Activated naive CD4-positive, alpha-beta T cell treated with anti-CD3 and anti-CD28 coated beads for 36 hours (primary cell): ENCODE data around the gene INO80B. TPM values are rescaled to one million over a fixed set of nuclear protein-coding genes. Genes with fewer than 3 reads are reported as not detected.
A peak's percentile ranks its signal among the peaks of the same experiment; 100 is the strongest.

Source experiments
- CTCF ChIA-PET: fragments of 350-600 bp; sonication (Branson Sonifier 250); formaldehyde crosslinking; loops from one replicate; lab custom pipeline; 2021; ENCODE audit warnings: antibody characterized with exemption; lab: Charles Lee
- DNase-seq: peaks from one replicate; pipeline ENCODE4 v3.0.0-alpha.2; 2020
- H3K27ac Mint-ChIP-seq: one replicate; pipeline ENCODE4 v1.8.0; 2021; ENCODE audit warnings: mild to moderate bottlenecking, mixed read lengths
- H3K27me3 Mint-ChIP-seq: one replicate; pipeline ENCODE4 v1.8.0; 2021; ENCODE audit warnings: low read depth, mixed read lengths
- H3K36me3 Mint-ChIP-seq: one replicate; pipeline ENCODE4 v1.8.0; 2021; ENCODE audit warnings: low read depth, mixed read lengths
- H3K4me1 Mint-ChIP-seq: one replicate; pipeline ENCODE4 v1.8.0; 2021; ENCODE audit warnings: low read depth, mixed read lengths
- H3K4me3 Mint-ChIP-seq: one replicate; pipeline ENCODE4 v1.8.0; 2021; ENCODE audit warnings: mild to moderate bottlenecking, moderate library complexity, mixed read lengths
- H3K9me3 Mint-ChIP-seq: one replicate; pipeline ENCODE4 v1.8.0; 2021; ENCODE audit warnings: mixed read lengths
- intact Hi-C: fragments of 100-400 bp; cut with micrococcal nuclease; formaldehyde crosslinking; loops from one replicate; pipeline ENCODE4 v1.15.1; 2023
- total RNA-seq, 2 experiments: library from RNA; stranded (reverse); gene quantifications; one replicate each; pipeline ENCODE4 v1.2.3, GENCODE V29; 2021

The INO80B gene
- total RNA-seq, 2 experiments from 2014 or later: 26.5 to 28.3 TPM

- CTCF ChIA-PET: interaction anchor here (1.3 to 3.9 kb wide), 2 partner anchors 9 to 95 kb away, joined by 4 to 21 read pairs; partner anchors contain the start of genes CCDC142 and TTC31
- intact Hi-C loops: no loop called here
- H3K4me3 Mint-ChIP-seq: no peak overlapping the region
- peaks cover 21% of the 10 kb centered on the region for H3K36me3 Mint-ChIP-seq
- no peaks in the 10 kb centered on the region for H3K4me1 Mint-ChIP-seq
- no peak overlapping the region for H3K27ac Mint-ChIP-seq
- no peaks in the 10 kb centered on the region for H3K9me3 Mint-ChIP-seq
- DNase-seq: no peak
- no peaks in the 10 kb centered on the region for H3K27me3 Mint-ChIP-seq
Observed at GRCh38 chr2:74491648-74492544, 37.0 kb downstream of the INO80B start.

- H3K4me1 Mint-ChIP-seq: peaks cover 11% of the 10 kb centered on the region
- H3K27ac Mint-ChIP-seq: no peak overlapping the region
- intact Hi-C loops: no loop called here
- H3K27me3 Mint-ChIP-seq: peaks cover 12% of the 10 kb centered on the region
- no peak for DNase-seq
- no peaks in the 10 kb centered on the region for H3K9me3 Mint-ChIP-seq
- no peak overlapping the region for H3K4me3 Mint-ChIP-seq
- CTCF ChIA-PET: interaction anchor here (0.6 to 3.9 kb wide), 3 partner anchors 50 to 98 kb away, joined by 3 to 21 read pairs (median 4); no protein-coding TSS in a partner anchor
- H3K36me3 Mint-ChIP-seq: peaks cover 19% of the 10 kb centered on the region
Observed at GRCh38 chr2:74493546-74493945, 38.7 kb downstream of the INO80B start.

- Mint-ChIP-seq H3K4me3 (no peak overlapping the region), H3K36me3 (peaks cover 15% of the 10 kb centered on the region), H3K9me3 (no peaks in the 10 kb centered on the region), H3K27me3 (peaks cover 26% of the 10 kb centered on the region), H3K4me1 (peaks cover 21% of the 10 kb centered on the region), H3K27ac (no peak overlapping the region)
- no peak for DNase-seq
- intact Hi-C loops: loop anchor here (5.0 kb wide), 1 partner anchor 37 kb away; no protein-coding TSS in a partner anchor
- CTCF ChIA-PET: interaction anchor here (3.9 kb wide), 1 partner anchor 92 kb away, joined by 21 read pairs; no protein-coding TSS in a partner anchor
Observed at GRCh38 chr2:74495440-74495839, 40.6 kb downstream of the INO80B start.

GRCh38 chr2:74496997-74497776 is 42.3 kb downstream of the INO80B start:
- intact Hi-C loops: loop anchor here (5.0 kb wide), 1 partner anchor 35 kb away; no protein-coding TSS in a partner anchor
- CTCF ChIA-PET: interaction anchor here (1.0 kb wide), 1 partner anchor 48 kb away, joined by 3 read pairs; no protein-coding TSS in a partner anchor
- no peaks in the 10 kb centered on the region for H3K9me3 Mint-ChIP-seq
- no peak overlapping the region for H3K27ac Mint-ChIP-seq
- peaks cover 24% of the 10 kb centered on the region for H3K4me1 Mint-ChIP-seq
- DNase-seq: no peak
- H3K4me3 Mint-ChIP-seq: peak overlapping the region; percentile 67
- peaks cover 44% of the 10 kb centered on the region for H3K27me3 Mint-ChIP-seq
- H3K36me3 Mint-ChIP-seq: peaks cover 9% of the 10 kb centered on the region

GRCh38 chr2:74497777-74498499 is 43.1 kb downstream of the INO80B start:
- H3K9me3 Mint-ChIP-seq: no peaks in the 10 kb centered on the region
- H3K4me1 Mint-ChIP-seq: peaks cover 30% of the 10 kb centered on the region
- peak overlapping the region; percentile 67 for H3K4me3 Mint-ChIP-seq
- H3K27ac Mint-ChIP-seq: no peak overlapping the region
- intact Hi-C loops: loop anchor here (1.0 to 5.0 kb wide), 3 partner anchors 18 to 89 kb away; no protein-coding TSS in a partner anchor
- peaks cover 51% of the 10 kb centered on the region for H3K27me3 Mint-ChIP-seq
- CTCF ChIA-PET: interaction anchor here (1.0 kb wide), 1 partner anchor 47 kb away, joined by 3 read pairs; no protein-coding TSS in a partner anchor
- DNase-seq: no peak
- H3K36me3 Mint-ChIP-seq: peaks cover 6% of the 10 kb centered on the region

GRCh38 chr2:74498500-74499266 is 43.8 kb downstream of the INO80B start:
- peak overlapping the region; percentile 67 for H3K4me3 Mint-ChIP-seq
- peaks cover 59% of the 10 kb centered on the region for H3K27me3 Mint-ChIP-seq
- CTCF ChIA-PET: interaction anchor here (1.0 to 3.7 kb wide), 3 partner anchors 17 to 88 kb away, joined by 3 to 24 read pairs (median 6); partner anchors contain the start of genes CCDC142 and TTC31
- intact Hi-C loops: loop anchor here (1.0 to 5.0 kb wide), 3 partner anchors 18 to 89 kb away; no protein-coding TSS in a partner anchor
- peaks cover 3% of the 10 kb centered on the region for H3K36me3 Mint-ChIP-seq
- no peak overlapping the region for H3K27ac Mint-ChIP-seq
- no peaks in the 10 kb centered on the region for H3K9me3 Mint-ChIP-seq
- H3K4me1 Mint-ChIP-seq: peaks cover 34% of the 10 kb centered on the region
- peak; percentile 45 for DNase-seq

- CTCF ChIA-PET: interaction anchor here (1.8 to 3.7 kb wide), 2 partner anchors 17 to 87 kb away, joined by 6 to 24 read pairs; partner anchors contain the start of genes CCDC142 and TTC31
- Mint-ChIP-seq H3K4me3 (peak within 1 kb of the TSS; percentile 67), H3K36me3 (peaks cover 2% of the 10 kb centered on the region), H3K27me3 (peaks cover 66% of the 10 kb centered on the region), H3K4me1 (peaks cover 40% of the 10 kb centered on the region), H3K27ac (no peak within 1 kb of the TSS), H3K9me3 (no peaks in the 10 kb centered on the region)
- intact Hi-C loops: loop anchor here (5.0 kb wide), 1 partner anchor 33 kb away; no protein-coding TSS in a partner anchor
- peak; percentile 43 for DNase-seq
Observed at GRCh38 chr2:74499267-74499939, 44.5 kb downstream of the INO80B start, which contains the start of gene LBX2. Gene LBX2 (minus strand): TSS chr2:74499603. CDS start chr2:74499537, 66 bp downstream.

- DNase-seq: no peak
- Mint-ChIP-seq H3K27ac (no peak overlapping the region), H3K4me3 (no peak overlapping the region), H3K36me3 (peaks cover 8% of the 10 kb centered on the region), H3K27me3 (peaks cover 70% of the 10 kb centered on the region), H3K4me1 (peaks cover 46% of the 10 kb centered on the region), H3K9me3 (no peaks in the 10 kb centered on the region)
- CTCF ChIA-PET: interaction anchor here (0.6 to 3.7 kb wide), 5 partner anchors 15 to 87 kb away, joined by 3 to 24 read pairs (median 6); partner anchors contain the start of genes CCDC142, TLX2 and TTC31
- intact Hi-C loops: loop anchor here (5.0 to 10.0 kb wide), 2 partner anchors 32 to 455 kb away; partner anchors contain the start of gene POLE4
Observed at GRCh38 chr2:74499940-74500577, 45.2 kb downstream of the INO80B start.

GRCh38 chr2:74500578-74500946 is 45.7 kb downstream of the INO80B start:
- no peak for DNase-seq
- H3K27me3 Mint-ChIP-seq: peaks cover 70% of the 10 kb centered on the region
- no peak overlapping the region for H3K27ac Mint-ChIP-seq
- intact Hi-C loops: loop anchor here (10.0 kb wide), 1 partner anchor 454 kb away; the partner anchor contains the start of gene POLE4
- no peak overlapping the region for H3K4me3 Mint-ChIP-seq
- H3K4me1 Mint-ChIP-seq: peaks cover 49% of the 10 kb centered on the region
- CTCF ChIA-PET: interaction anchor here (0.6 to 3.7 kb wide), 5 partner anchors 14 to 86 kb away, joined by 3 to 24 read pairs (median 6); partner anchors contain the start of genes CCDC142, TLX2 and TTC31
- H3K9me3 Mint-ChIP-seq: no peaks in the 10 kb centered on the region
- H3K36me3 Mint-ChIP-seq: peaks cover 13% of the 10 kb centered on the region
